ENCODE measurements around the gene MEF2B.

MEF2B gene

DNA sequence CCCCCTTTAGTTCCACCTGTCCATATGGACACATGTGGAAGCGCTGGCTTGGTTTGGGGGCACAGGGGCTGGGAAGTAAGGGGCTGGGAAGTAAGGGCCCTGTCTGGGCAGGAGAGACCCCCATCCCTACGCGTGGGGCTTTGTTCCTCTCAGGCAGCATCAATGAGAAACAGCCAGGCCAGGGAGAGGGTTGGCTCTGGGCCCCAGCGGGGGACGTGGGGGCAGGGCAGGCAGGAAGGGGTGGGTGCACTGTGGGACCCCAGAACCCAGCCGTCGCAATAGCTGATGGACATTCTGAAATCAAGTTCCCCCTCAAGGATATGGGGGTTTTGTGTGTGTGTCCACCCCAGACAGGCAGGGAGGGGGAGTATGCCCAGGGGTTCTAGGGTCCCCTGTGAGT is 42.9 kb upstream of the MEF2B start:
- TF ChIP-seq, protein P1, sequence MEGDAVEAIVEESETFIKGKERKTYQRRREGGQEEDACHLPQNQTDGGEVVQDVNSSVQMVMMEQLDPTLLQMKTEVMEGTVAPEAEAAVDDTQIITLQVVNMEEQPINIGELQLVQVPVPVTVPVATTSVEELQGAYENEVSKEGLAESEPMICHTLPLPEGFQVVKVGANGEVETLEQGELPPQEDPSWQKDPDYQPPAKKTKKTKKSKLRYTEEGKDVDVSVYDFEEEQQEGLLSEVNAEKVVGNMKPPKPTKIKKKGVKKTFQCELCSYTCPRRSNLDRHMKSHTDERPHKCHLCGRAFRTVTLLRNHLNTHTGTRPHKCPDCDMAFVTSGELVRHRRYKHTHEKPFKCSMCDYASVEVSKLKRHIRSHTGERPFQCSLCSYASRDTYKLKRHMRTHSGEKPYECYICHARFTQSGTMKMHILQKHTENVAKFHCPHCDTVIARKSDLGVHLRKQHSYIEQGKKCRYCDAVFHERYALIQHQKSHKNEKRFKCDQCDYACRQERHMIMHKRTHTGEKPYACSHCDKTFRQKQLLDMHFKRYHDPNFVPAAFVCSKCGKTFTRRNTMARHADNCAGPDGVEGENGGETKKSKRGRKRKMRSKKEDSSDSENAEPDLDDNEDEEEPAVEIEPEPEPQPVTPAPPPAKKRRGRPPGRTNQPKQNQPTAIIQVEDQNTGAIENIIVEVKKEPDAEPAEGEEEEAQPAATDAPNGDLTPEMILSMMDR (IDR thresholded peaks at IDR 0.05): no peak

DNA sequence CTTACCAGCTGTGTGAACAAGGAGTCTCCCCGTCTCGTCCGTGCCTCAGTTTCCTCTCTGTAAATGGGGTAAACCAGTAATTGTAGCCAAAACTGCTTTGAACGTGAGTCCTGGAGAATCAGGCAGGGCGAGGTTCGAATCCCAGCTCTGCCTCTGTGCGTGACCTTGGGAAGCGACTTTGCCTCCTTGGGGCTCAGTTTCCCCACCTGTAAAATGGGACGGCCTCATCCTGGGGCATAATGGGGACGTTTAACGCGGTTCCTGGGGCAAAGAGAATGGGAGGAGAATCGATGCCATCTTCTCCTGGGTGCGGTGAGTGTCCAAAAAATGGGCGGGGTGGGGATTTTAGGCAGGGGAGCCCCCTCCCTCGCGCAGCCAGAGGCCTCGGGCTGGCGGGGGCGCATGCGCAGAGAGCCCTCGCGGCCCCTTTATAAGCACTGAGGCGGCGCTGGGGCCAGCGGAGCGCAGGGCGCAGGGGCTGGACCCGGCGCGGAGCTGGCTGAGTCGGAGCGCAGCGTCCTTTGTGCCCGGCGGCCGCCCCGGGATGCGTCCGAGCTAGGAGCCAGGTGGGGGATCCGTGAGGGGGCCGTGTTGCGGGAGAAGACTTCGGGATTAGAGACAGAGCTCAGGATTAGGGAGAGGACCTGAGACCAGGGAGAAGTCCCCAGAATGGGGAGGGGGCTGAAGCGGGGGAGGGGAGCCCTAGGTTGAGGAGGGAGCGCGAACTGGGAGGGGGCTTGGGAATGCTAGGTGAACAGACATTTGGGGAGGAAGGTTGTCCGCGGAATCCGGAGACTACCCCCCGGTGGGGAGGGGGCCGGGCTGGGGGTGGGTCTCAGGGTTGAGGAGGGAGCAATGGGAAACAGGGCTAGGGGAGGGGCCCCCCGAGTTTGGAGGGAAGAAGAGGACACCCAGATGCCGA is 41.7 kb upstream of the MEF2B start, which contains the start of gene NCAN:
TSS of gene NCAN (plus strand) at position 460 of the 922 bp plus-strand sequence. CDS start 4,996 bp downstream, outside the sequence.
- TF ChIP-seq, protein P1 (IDR thresholded peaks at IDR 0.05): no peak

DNA sequence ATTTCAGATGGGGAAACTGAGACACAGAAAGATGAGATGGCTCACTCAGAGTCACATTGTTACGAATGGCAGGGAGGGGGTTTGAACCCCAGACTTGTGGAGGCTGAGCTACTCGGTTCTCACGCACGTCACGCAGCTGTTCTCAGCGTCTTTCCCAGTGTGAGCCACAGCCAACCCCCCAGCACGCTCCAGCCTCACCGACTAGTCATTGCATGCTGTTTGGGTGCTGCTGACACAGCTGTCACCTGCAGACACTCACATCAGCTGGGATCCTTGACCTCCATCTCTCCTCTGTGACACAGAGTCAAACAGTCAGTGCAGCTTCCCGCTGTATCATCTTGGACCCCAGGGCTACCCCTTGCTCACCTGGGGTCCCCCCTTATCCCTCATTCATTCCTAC is 39.3 kb upstream of the MEF2B start:
- TF ChIP-seq, protein P1 (IDR thresholded peaks at IDR 0.05): no peak

DNA sequence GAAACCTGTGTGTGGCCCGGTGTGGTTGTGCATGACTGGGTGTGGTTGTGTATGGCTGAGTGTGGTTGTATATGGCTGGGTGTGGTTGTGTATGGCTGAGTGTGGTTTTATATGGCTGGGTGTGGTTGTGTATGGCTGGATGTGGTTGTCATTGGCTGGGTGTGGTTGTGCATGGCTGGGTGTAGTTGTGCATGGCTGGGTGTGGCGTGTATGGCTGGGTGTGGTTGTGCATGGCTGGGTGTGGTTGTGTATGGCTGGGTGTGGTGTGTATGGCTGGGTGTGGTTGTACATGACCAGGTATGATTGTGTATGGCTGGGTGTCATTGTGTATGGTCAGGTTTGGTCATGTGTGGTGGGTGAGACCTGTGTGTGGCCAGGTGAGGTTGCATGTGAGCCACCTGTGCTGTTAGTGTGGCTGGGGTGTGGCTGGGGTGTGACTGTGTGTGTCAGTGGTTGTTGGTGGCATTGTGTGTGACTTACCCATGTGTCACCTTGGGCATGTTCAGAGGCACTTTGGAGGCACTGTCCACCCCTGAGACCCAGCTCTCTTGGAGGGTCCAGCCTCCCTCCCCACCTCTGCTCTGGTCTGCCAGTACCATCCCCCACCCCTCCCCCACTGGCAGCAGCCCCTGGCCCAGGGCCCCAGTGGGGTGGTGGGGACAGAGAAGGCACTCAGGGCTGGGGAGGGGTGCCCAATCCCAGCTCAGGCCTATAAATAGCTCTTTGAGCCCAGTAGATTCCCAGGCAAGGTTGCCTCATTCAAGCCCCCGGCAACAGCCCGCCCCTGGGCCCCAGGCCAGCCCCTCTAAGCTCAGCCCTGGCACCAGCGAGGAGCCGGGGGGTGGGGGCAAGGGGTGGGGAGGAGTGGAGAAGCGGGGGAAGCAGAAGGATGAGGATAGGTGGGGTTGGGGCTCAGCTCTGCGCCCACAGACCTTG is 37.8 kb upstream of the MEF2B start:
- TF ChIP-seq, protein P1 (IDR thresholded peaks at IDR 0.05): no peak

- TF ChIP-seq, protein P1 (IDR thresholded peaks at IDR 0.05): no peak
These were observed 36.9 kb upstream of the MEF2B start for GRCh38 chr19:19206938-19207337.

DNA sequence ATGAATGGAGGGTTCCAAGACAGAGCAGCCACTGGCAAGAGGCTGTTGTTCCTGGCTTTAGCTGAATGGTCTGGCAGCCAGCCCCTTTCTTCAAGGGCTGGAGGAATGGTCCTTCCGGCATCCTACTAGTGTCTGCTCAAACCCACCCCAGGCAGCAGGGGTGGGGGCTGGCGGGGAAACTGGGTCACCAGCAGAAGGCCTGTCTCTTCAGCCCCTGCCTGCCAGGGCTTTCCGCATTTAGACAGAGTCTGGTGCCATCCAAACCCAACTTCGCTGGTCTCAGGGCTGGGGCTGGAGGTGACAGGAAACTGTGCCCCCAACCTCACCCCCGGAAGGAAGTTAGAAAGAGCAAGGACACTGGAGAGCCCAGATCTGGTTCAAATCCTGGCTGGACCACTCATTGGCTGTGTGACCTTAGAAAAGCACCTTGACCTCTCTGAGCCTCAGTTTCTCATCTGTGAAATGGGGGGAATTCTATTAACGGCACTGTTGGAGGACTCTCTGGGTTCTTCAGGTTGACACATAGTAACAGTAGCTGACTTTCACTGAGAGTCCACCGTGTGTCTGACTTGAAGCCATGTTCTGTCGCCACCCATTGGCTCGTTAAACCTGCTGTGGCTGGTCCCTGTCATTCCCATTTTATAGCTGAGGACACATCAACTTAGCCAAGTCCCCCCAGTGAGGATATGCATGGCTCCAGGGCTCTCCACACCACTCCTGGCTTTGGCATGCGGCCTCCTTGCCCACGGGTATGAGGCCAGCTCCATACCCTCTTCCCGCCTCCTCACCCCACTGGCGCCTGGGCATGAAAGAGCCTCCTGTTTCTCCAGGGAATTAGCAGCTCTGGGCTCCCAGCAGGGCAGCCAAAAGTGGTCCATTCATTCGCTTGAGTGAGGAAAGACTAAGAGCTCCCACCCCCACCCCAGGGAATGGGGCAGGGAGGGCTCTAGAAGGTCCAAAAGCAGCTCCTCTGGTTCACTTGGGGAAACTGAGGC is 35.6 kb upstream of the MEF2B start:
- TF ChIP-seq, protein P1 (IDR thresholded peaks at IDR 0.05): no peak

Measured in LNCAP (cell line).